CD14-positive monocyte (primary cell): ENCODE data around the gene GABRD. TPM values are rescaled to one million over a fixed set of nuclear protein-coding genes. Genes with fewer than 3 reads are reported as not detected.

Experiments
- DNase-seq, 3 donors: peaks; one replicate each; pipeline ENCODE4 v3.0.0-alpha.2; 2011 to 2022
- H2AFZ ChIP-seq: 2 replicates; pipeline ENCODE4 v1.6.0; 2012; ENCODE audit warnings: mild to moderate bottlenecking, low read depth, low read length, inconsistent platforms; ENCODE audit not compliant: insufficient read depth, poor library complexity, severe bottlenecking
- H3K27ac ChIP-seq, 2 donors: 1 replicate in 1 of 2; 2 replicates in 1 of 2; pipeline ENCODE4 v1.5.1; 2012 to 2013; ENCODE audit warnings: low read length in 2 of 2, control low read depth in 1 of 2, inconsistent platforms in 1 of 2, low read depth in 1 of 2, mild to moderate bottlenecking in 1 of 2
- H3K27me3 ChIP-seq, 2 donors: one replicate each; pipeline versions ENCODE4 v1.6.0 to v1.6.1; 2011 to 2013; ENCODE audit warnings: low read length in 2 of 2; ENCODE audit not compliant: control insufficient read depth in 2 of 2, insufficient read depth in 2 of 2
- H3K36me3 ChIP-seq, 2 donors: replicated peaks in 1 of 2; 1 replicate in 1 of 2; 2 replicates in 1 of 2; pipeline versions ENCODE4 v1.5.1 to v1.6.1; 2012 to 2013; ENCODE audit warnings: low read length in 2 of 2, control low read depth in 1 of 2, inconsistent platforms in 1 of 2, mild to moderate bottlenecking in 1 of 2; ENCODE audit not compliant: insufficient read depth in 2 of 2, control insufficient read depth in 1 of 2
- H3K4me1 ChIP-seq, 2 donors: 1 replicate in 1 of 2; 2 replicates in 1 of 2; pipeline versions ENCODE4 v1.5.1 to v1.6.1; 2012 to 2013; ENCODE audit warnings: low read length in 2 of 2, control low read depth in 1 of 2, inconsistent platforms in 1 of 2, mild to moderate bottlenecking in 1 of 2, moderate library complexity in 1 of 2; ENCODE audit not compliant: insufficient read depth in 2 of 2, control insufficient read depth in 1 of 2
- H3K4me2 ChIP-seq: replicated peaks from 2 replicates; pipeline ENCODE3; 2012; ENCODE audit warnings: low read length, moderate library complexity, mild to moderate bottlenecking; ENCODE audit not compliant: poor library complexity, severe bottlenecking; ENCODE audit errors: extremely low read depth
- H3K4me3 ChIP-seq, 3 experiments: fragments of 200-600 bp in 1 of 3; sonication (generic) in 1 of 3; replicated peaks in 1 of 3; 1 replicate in 2 of 3; 2 replicates in 1 of 3; pipeline ENCODE4 v1.5.1; 2011 to 2013; ENCODE audit warnings: low read length in 3 of 3, mild to moderate bottlenecking in 3 of 3, control low read depth in 2 of 3, low read depth in 2 of 3, inconsistent platforms in 1 of 3, moderate library complexity in 1 of 3
- H3K79me2 ChIP-seq: 2 replicates; pipeline ENCODE4 v1.6.0; 2012; ENCODE audit warnings: mild to moderate bottlenecking, control low read depth, inconsistent platforms, low read length, moderate library complexity; ENCODE audit not compliant: insufficient read depth
- H3K9ac ChIP-seq: 2 replicates; pipeline ENCODE4 v1.6.0; 2017; ENCODE audit warnings: low read length, mild to moderate bottlenecking; ENCODE audit not compliant: insufficient read depth, poor library complexity, severe bottlenecking
- H3K9me3 ChIP-seq, 2 donors: replicated peaks in 1 of 2; 1 replicate in 1 of 2; 2 replicates in 1 of 2; pipeline versions ENCODE4 v1.5.1 to v1.6.1; 2012 to 2013; ENCODE audit warnings: low read length in 2 of 2, control low read depth in 1 of 2; ENCODE audit not compliant: control insufficient read depth in 1 of 2, insufficient read depth in 1 of 2
- H4K20me1 ChIP-seq: 2 replicates; pipeline ENCODE4 v1.6.0; 2012; ENCODE audit warnings: mild to moderate bottlenecking, low read length, control low read depth, moderate library complexity; ENCODE audit not compliant: insufficient read depth
- H3K27ac Mint-ChIP-seq, 7 donors: one replicate each; pipeline ENCODE4 v1.8.0; 2020; ENCODE audit warnings: mild to moderate bottlenecking in 7 of 7, mixed read lengths in 7 of 7, moderate library complexity in 6 of 7, inconsistent platforms in 2 of 7
- H3K27me3 Mint-ChIP-seq, 3 donors: one replicate each; pipeline ENCODE4 v1.8.0; 2021 to 2022; ENCODE audit warnings: low read depth in 3 of 3, mild to moderate bottlenecking in 3 of 3, mixed read lengths in 3 of 3, moderate library complexity in 3 of 3, inconsistent platforms in 1 of 3
- H3K36me3 Mint-ChIP-seq, 2 donors: one replicate each; pipeline ENCODE4 v1.8.0; 2020; ENCODE audit warnings: mixed read lengths in 2 of 2, inconsistent platforms in 1 of 2, mild to moderate bottlenecking in 1 of 2
- H3K4me1 Mint-ChIP-seq: one replicate; pipeline ENCODE4 v1.8.0; 2020; ENCODE audit warnings: mild to moderate bottlenecking, mixed read lengths
- H3K4me3 Mint-ChIP-seq, 2 donors: one replicate each; pipeline ENCODE4 v1.8.0; 2020; ENCODE audit warnings: mild to moderate bottlenecking in 2 of 2, mixed read lengths in 2 of 2, moderate library complexity in 1 of 2
- H3K9me3 Mint-ChIP-seq, 7 donors: one replicate each; pipeline ENCODE4 v1.8.0; 2020 to 2022; ENCODE audit warnings: mixed read lengths in 7 of 7, mild to moderate bottlenecking in 6 of 7, moderate library complexity in 6 of 7, inconsistent platforms in 2 of 7
- WGBS: methylation state at CpG from one replicate; pipeline ENCODE4 v1.1.5; 2013; ENCODE audit warnings: missing lambda C conversion rate; ENCODE audit not compliant: insufficient coverage; 5-methylcytosine and 5-hydroxymethylcytosine counted together
- intact Hi-C, 2 donors: fragments of 100-400 bp; cut with micrococcal nuclease; formaldehyde crosslinking; loops; one replicate each; pipeline versions ENCODE4 v1.15.0 to v1.15.1; 2023
- polyA plus RNA-seq, 3 donors: library from polyadenylated mRNA; depleted of rRNA in 1 of 3; unstranded in 2 of 3; stranded (reverse) in 1 of 3; fragments of 300-500 nt in 2 of 3; fragments of >200 nt in 1 of 3; fragmentation: Illumina TruSeq in 2 of 3; gene quantifications; 1 replicate in 2 of 3; 2 replicates in 1 of 3; pipeline ENCODE4 v1.2.3, GENCODE V29; 2012 to 2021
- TF ChIP-seq, protein P1 (sequence below): fragments of 200-600 bp; IDR thresholded peaks from one replicate; pipeline ENCODE4 v1.8.0; 2022; ENCODE audit warnings: antibody characterized with exemption, mild to moderate bottlenecking

GABRD gene
- polyA plus RNA-seq, 3 donors: not detected

DNA sequence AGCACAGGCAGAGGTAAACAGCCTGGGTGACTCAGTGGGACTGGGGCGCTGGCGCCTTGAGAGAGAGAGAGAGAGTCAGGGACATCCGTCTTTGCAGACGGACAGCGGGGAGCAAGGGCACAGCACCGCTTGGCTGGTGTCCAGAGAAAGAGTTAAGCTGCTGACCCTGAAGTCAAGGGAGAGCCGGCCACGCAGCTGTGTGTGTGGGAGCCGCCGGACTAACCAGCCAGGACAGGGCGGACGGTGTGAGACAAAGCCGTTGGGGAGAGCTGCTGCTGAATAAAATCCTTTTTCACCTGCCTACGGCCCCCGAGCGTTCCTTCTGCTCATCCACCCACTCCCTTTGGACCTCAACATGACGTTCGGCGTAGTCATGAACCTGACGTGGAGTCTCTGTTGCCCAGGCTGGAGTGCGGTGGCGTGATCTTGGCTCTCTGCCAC, 30.0 kb upstream of the GABRD start:
- no peak for DNase-seq
- Mint-ChIP-seq H3K27me3 (peaks cover 1 to 22% (median 9%) of the 10 kb centered on the region in 3 donors), H3K9me3 (no peaks in the 10 kb centered on the region), H3K36me3 (no peaks in the 10 kb centered on the region), H3K27ac (no peak overlapping the region), H3K4me3 (no peak overlapping the region), H3K4me1 (peaks cover 9% of the 10 kb centered on the region)
- intact Hi-C loops: no loop called here
- Histone ChIP-seq H2AFZ (no peak overlapping the region), H3K4me2 (no peak overlapping the region), H4K20me1 (no peaks in the 10 kb centered on the region), H3K9ac (no peak overlapping the region), H3K9me3 (no peaks in the 10 kb centered on the region), H3K79me2 (no peaks in the 10 kb centered on the region), H3K27ac (no peak overlapping the region), H3K4me1 (no peaks in the 10 kb centered on the region), H3K27me3 (no peaks in the 10 kb centered on the region), H3K4me3 (no peak overlapping the region), H3K36me3 (no peaks in the 10 kb centered on the region)
- 88% methylated on average over 22 of the region's 22 CpGs for WGBS
- TF ChIP-seq, protein P1, sequence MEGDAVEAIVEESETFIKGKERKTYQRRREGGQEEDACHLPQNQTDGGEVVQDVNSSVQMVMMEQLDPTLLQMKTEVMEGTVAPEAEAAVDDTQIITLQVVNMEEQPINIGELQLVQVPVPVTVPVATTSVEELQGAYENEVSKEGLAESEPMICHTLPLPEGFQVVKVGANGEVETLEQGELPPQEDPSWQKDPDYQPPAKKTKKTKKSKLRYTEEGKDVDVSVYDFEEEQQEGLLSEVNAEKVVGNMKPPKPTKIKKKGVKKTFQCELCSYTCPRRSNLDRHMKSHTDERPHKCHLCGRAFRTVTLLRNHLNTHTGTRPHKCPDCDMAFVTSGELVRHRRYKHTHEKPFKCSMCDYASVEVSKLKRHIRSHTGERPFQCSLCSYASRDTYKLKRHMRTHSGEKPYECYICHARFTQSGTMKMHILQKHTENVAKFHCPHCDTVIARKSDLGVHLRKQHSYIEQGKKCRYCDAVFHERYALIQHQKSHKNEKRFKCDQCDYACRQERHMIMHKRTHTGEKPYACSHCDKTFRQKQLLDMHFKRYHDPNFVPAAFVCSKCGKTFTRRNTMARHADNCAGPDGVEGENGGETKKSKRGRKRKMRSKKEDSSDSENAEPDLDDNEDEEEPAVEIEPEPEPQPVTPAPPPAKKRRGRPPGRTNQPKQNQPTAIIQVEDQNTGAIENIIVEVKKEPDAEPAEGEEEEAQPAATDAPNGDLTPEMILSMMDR: no peak

DNA sequence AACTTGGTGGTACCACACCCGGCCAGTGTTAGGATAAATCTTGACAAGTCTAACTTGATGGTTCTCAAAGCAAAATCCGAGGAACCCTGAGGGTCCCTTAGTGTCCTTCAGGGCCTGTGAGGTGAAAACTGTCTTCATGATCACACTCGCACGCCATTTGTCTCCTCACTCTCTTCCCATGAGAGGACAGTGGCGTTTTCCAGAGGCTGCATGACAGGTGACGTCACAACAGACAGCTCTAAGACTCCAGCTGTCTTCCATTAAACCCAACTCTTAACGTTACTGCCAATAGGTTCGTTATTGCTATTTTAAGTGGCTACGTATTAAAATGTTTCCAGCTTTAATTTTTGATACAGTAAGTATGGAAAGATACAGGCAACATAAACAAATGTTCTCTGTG, 29.4 kb upstream of the GABRD start:
- Histone ChIP-seq H3K4me2 (no peak overlapping the region), H2AFZ (no peak overlapping the region), H3K9me3 (no peaks in the 10 kb centered on the region), H3K4me3 (no peak overlapping the region), H3K27ac (no peak overlapping the region), H3K27me3 (no peaks in the 10 kb centered on the region), H3K9ac (no peak overlapping the region), H3K36me3 (no peaks in the 10 kb centered on the region), H4K20me1 (no peaks in the 10 kb centered on the region), H3K79me2 (no peaks in the 10 kb centered on the region), H3K4me1 (no peaks in the 10 kb centered on the region)
- no peak for DNase-seq
- TF ChIP-seq, protein P1: no peak
- peaks cover 9% of the 10 kb centered on the region for H3K4me1 Mint-ChIP-seq
- WGBS: 94% methylated on average over 4 of the region's 9 CpGs
- no peaks in the 10 kb centered on the region for H3K9me3 Mint-ChIP-seq
- H3K36me3 Mint-ChIP-seq: no peaks in the 10 kb centered on the region
- H3K4me3 Mint-ChIP-seq: no peak overlapping the region
- H3K27me3 Mint-ChIP-seq: peaks cover 1 to 22% (median 9%) of the 10 kb centered on the region in 3 donors
- no peak overlapping the region for H3K27ac Mint-ChIP-seq
- intact Hi-C loops: no loop called here
